H1 (cell line): ENCODE results near the gene REG1A. TPM values are rescaled to one million over a fixed set of nuclear protein-coding genes. Genes with fewer than 3 reads are reported as not detected.

Experiments
- CHD7 ChIP-seq: fragments of 300-600 bp; sonication (generic); IDR thresholded peaks from 2 replicates; pipeline ENCODE4 v1.7.1; 2012; ENCODE audit warnings: low read length, moderate library complexity, mild to moderate bottlenecking, inconsistent platforms; ENCODE audit not compliant: insufficient replicate concordance
- GABPA ChIP-seq: IDR thresholded peaks from 2 replicates; pipeline ENCODE4 v1.6.1; 2011; ENCODE audit warnings: mild to moderate bottlenecking, low read length, moderate library complexity, borderline replicate concordance; ENCODE audit not compliant: insufficient read depth
- RNF2 ChIP-seq: fragments of 200-900, 300-1000 bp; sonication (generic); IDR thresholded peaks from 2 replicates; pipeline ENCODE4 v1.7.1; 2016; ENCODE audit warnings: borderline replicate concordance, low read depth, mild to moderate bottlenecking, antibody characterized with exemption, low read length; ENCODE audit not compliant: poor library complexity, severe bottlenecking; ENCODE audit errors: missing control alignments
- polyA plus RNA-seq, 7 experiments: library from polyadenylated mRNA; depleted of rRNA in 3 of 7; stranded (reverse) in 5 of 7; unstranded in 2 of 7; fragments of >200 nt in 5 of 7; fragments of 200-250 nt in 2 of 7; gene quantifications; 1 replicate in 5 of 7; 2 replicates in 1 of 7; 4 replicates in 1 of 7; pipeline versions ENCODE4 v1.2.1 to v1.2.3, GENCODE V29; 2011 to 2013; ENCODE audit warnings: missing spikeins in 2 of 7, mixed read lengths in 2 of 7
- total RNA-seq: library from RNA; stranded (reverse); fragmentation: NEBNext Ultra II Directional; extraction: Animal tissue kit (Norgen Biotek cat#: 25700); gene quantifications from 2 replicates; pipeline ENCODE4 v1.2.1, GENCODE V29; 2021

REG1A gene
- total and polyA plus RNA-seq, 2 of the 8 experiments (the other 6 are each of a cell fraction or from before 2014, with no cell fraction given), result not detected

GRCh38 chr2:79120194-79120713 is at the start of gene REG1A (continued):
- TF ChIP-seq CHD7, result no peak
- no peak for TF ChIP-seq RNF2
- no peak for TF ChIP-seq GABPA
